Neural cell (in vitro differentiated cells): ENCODE data around the gene MACC1. TPM values are rescaled to one million over a fixed set of nuclear protein-coding genes. Genes with fewer than 3 reads are reported as not detected.

ENCODE experiments used
- H2AFZ ChIP-seq: fragments of 200-600, 300-800 bp; sonication (generic), shearing (Covaris generic); 2 replicates; pipeline ENCODE4 v1.6.0; 2014; ENCODE audit warnings: low read depth, mild to moderate bottlenecking, antibody characterized with exemption, low read length, moderate library complexity
- H3F3A ChIP-seq: fragments of 200-600 bp; shearing (Covaris generic); 2 replicates; pipeline ENCODE4 v1.6.1; 2016; ENCODE audit warnings: mild to moderate bottlenecking, moderate library complexity, mixed read lengths, antibody characterized with exemption, low read length; ENCODE audit not compliant: insufficient read depth, poor library complexity, severe bottlenecking
- H3K27ac ChIP-seq: fragments of 200-600, 300-800 bp; sonication (generic), shearing (Covaris generic); 2 replicates; pipeline ENCODE4 v1.5.1; 2014; ENCODE audit warnings: mild to moderate bottlenecking, low read length, moderate library complexity
- H3K27me3 ChIP-seq: fragments of 300-800, 200-600 bp; sonication (generic), shearing (Covaris generic); 2 replicates; pipeline ENCODE4 v1.6.0; 2014; ENCODE audit warnings: mild to moderate bottlenecking, low read depth, low read length, moderate library complexity; ENCODE audit not compliant: insufficient read depth
- H3K36me3 ChIP-seq: fragments of 300-800, 200-600 bp; sonication (generic), shearing (Covaris generic); 2 replicates; pipeline ENCODE4 v1.5.1; 2014; ENCODE audit warnings: mild to moderate bottlenecking, antibody characterized with exemption, low read length, moderate library complexity; ENCODE audit not compliant: insufficient read depth
- H3K4me2 ChIP-seq: fragments of 300-800, 200-600 bp; sonication (generic), shearing (Covaris generic); 2 replicates; pipeline ENCODE4 v1.6.0; 2014; ENCODE audit warnings: mild to moderate bottlenecking, low read length
- H3K4me3 ChIP-seq: fragments of 300-800, 200-600 bp; sonication (generic), shearing (Covaris generic); 2 replicates; pipeline ENCODE4 v1.5.1; 2014; ENCODE audit warnings: mild to moderate bottlenecking, low read length, moderate library complexity
- H3K79me2 ChIP-seq: fragments of 200-600 bp; shearing (Covaris generic); replicated peaks from 2 replicates; pipeline ENCODE4 v1.6.0; 2014; ENCODE audit warnings: mild to moderate bottlenecking, low read length, moderate library complexity; ENCODE audit not compliant: insufficient read depth
- H3K9ac ChIP-seq: fragments of 300-800, 200-600 bp; sonication (generic), shearing (Covaris generic); 2 replicates; pipeline ENCODE4 v1.6.1; 2016; ENCODE audit warnings: mild to moderate bottlenecking, low read length, mixed read lengths
- H3K9me2 ChIP-seq: fragments of 200-600 bp; shearing (Covaris generic); 2 replicates; pipeline ENCODE4 v1.6.1; 2016; ENCODE audit warnings: mild to moderate bottlenecking, low read length, mixed read lengths; ENCODE audit not compliant: insufficient read depth
- H3K9me3 ChIP-seq: fragments of 200-600, 300-800 bp; sonication (generic), shearing (Covaris generic); 2 replicates; pipeline ENCODE4 v1.6.1; 2016; ENCODE audit warnings: mild to moderate bottlenecking, mixed run types, low read length, moderate library complexity, mixed read lengths
- H4K20me1 ChIP-seq: fragments of 200-600 bp; shearing (Covaris generic); 2 replicates; pipeline ENCODE4 v1.6.1; 2016; ENCODE audit warnings: mild to moderate bottlenecking, mixed run types; ENCODE audit not compliant: insufficient read depth
- EP300 ChIP-seq: fragments of 450-650 bp; conservative IDR thresholded peaks from 2 replicates; pipeline ENCODE4 v1.6.1; 2014; ENCODE audit warnings: antibody characterized with exemption, mild to moderate bottlenecking, moderate library complexity; ENCODE audit not compliant: poor library complexity, severe bottlenecking
- EZH2 ChIP-seq: fragments of 200-600, 300-800 bp; shearing (Covaris generic), sonication (generic); IDR thresholded peaks from 2 replicates; pipeline ENCODE4 v1.6.1; 2014; ENCODE audit warnings: antibody characterized with exemption, low read length, borderline replicate concordance, mild to moderate bottlenecking; ENCODE audit not compliant: insufficient read depth, poor library complexity, severe bottlenecking
- MXI1 ChIP-seq: fragments of 450-650 bp; conservative IDR thresholded peaks from 2 replicates; pipeline ENCODE4 v1.6.1; 2014; ENCODE audit warnings: antibody characterized with exemption, mild to moderate bottlenecking; ENCODE audit not compliant: poor library complexity, severe bottlenecking
- POLR2AphosphoS5 ChIP-seq: IDR thresholded peaks from 2 replicates; pipeline ENCODE4 v1.6.1; 2012
- RAD21 ChIP-seq: fragments of 450-650 bp; conservative IDR thresholded peaks from 2 replicates; pipeline ENCODE4 v1.6.1; 2014; ENCODE audit warnings: antibody characterized with exemption, mild to moderate bottlenecking, moderate library complexity
- SMC3 ChIP-seq: fragments of 450-650 bp; conservative IDR thresholded peaks from 2 replicates; pipeline ENCODE4 v1.6.1; 2014; ENCODE audit warnings: antibody characterized with exemption, mild to moderate bottlenecking, moderate library complexity; ENCODE audit not compliant: poor library complexity
- TAF1 ChIP-seq: IDR thresholded peaks from 2 replicates; pipeline ENCODE4 v1.6.1; 2012; ENCODE audit warnings: low read depth
- polyA plus RNA-seq: library from polyadenylated mRNA; depleted of rRNA; stranded (reverse); fragments of >200 nt; gene quantifications from 2 replicates; pipeline ENCODE4 v1.2.3, GENCODE V29; 2014
- TF ChIP-seq, protein P1 (sequence below): IDR thresholded peaks from 2 replicates; pipeline ENCODE4 v1.6.1; 2012; ENCODE audit warnings: borderline replicate concordance
- TF ChIP-seq, protein P2 (sequence below): fragments of 450-650 bp; IDR thresholded peaks from 2 replicates; pipeline ENCODE4 v1.5.1; 2014; ENCODE audit warnings: antibody characterized with exemption, mild to moderate bottlenecking, moderate library complexity; ENCODE audit not compliant: poor library complexity, severe bottlenecking

Gene MACC1
- polyA plus RNA-seq, 1 donor from 2014 or later, result 0.20 TPM

DNA sequence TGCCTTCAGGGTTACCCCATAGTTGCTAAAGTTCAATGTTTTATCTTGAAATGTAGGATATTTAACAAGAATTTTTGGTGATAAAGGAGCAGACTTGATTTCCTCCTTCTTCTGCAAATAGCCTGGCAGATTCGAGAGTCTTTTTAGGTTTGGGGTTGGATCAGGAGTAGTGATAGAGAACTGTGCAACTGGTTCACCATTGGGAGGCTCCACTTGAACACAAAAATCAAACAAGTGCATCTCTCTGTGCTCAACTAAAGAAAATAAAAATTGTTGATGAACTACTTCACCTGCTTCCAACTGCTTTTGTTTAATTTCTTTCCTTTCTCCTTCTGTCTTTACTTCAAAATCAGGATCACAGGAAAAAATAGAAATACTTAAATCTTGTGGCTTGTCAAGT, 58.5 kb downstream of the MACC1 start:
- TF ChIP-seq EP300 (no peak), POLR2AphosphoS5 (no peak), MXI1 (no peak), TAF1 (no peak), RAD21 (no peak), SMC3 (no peak), EZH2 (no peak)
- TF ChIP-seq, protein P1, sequence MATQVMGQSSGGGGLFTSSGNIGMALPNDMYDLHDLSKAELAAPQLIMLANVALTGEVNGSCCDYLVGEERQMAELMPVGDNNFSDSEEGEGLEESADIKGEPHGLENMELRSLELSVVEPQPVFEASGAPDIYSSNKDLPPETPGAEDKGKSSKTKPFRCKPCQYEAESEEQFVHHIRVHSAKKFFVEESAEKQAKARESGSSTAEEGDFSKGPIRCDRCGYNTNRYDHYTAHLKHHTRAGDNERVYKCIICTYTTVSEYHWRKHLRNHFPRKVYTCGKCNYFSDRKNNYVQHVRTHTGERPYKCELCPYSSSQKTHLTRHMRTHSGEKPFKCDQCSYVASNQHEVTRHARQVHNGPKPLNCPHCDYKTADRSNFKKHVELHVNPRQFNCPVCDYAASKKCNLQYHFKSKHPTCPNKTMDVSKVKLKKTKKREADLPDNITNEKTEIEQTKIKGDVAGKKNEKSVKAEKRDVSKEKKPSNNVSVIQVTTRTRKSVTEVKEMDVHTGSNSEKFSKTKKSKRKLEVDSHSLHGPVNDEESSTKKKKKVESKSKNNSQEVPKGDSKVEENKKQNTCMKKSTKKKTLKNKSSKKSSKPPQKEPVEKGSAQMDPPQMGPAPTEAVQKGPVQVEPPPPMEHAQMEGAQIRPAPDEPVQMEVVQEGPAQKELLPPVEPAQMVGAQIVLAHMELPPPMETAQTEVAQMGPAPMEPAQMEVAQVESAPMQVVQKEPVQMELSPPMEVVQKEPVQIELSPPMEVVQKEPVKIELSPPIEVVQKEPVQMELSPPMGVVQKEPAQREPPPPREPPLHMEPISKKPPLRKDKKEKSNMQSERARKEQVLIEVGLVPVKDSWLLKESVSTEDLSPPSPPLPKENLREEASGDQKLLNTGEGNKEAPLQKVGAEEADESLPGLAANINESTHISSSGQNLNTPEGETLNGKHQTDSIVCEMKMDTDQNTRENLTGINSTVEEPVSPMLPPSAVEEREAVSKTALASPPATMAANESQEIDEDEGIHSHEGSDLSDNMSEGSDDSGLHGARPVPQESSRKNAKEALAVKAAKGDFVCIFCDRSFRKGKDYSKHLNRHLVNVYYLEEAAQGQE, result no peak
- TF ChIP-seq, protein P2, sequence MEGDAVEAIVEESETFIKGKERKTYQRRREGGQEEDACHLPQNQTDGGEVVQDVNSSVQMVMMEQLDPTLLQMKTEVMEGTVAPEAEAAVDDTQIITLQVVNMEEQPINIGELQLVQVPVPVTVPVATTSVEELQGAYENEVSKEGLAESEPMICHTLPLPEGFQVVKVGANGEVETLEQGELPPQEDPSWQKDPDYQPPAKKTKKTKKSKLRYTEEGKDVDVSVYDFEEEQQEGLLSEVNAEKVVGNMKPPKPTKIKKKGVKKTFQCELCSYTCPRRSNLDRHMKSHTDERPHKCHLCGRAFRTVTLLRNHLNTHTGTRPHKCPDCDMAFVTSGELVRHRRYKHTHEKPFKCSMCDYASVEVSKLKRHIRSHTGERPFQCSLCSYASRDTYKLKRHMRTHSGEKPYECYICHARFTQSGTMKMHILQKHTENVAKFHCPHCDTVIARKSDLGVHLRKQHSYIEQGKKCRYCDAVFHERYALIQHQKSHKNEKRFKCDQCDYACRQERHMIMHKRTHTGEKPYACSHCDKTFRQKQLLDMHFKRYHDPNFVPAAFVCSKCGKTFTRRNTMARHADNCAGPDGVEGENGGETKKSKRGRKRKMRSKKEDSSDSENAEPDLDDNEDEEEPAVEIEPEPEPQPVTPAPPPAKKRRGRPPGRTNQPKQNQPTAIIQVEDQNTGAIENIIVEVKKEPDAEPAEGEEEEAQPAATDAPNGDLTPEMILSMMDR, result no peak
- H3K36me3 ChIP-seq, result no peaks in the 10 kb centered on the region
- H4K20me1 ChIP-seq, result no peaks in the 10 kb centered on the region
- H3K9me2 ChIP-seq, result no peaks in the 10 kb centered on the region
- H3K4me3 ChIP-seq, result no peak overlapping the region
- no peak overlapping the region for H3K4me2 ChIP-seq
- H3K9me3 ChIP-seq, result no peaks in the 10 kb centered on the region
- no peaks in the 10 kb centered on the region for H3K79me2 ChIP-seq
- H3K27me3 ChIP-seq, result no peaks in the 10 kb centered on the region
- H3F3A ChIP-seq, result no peaks in the 10 kb centered on the region
- H3K9ac ChIP-seq, result no peak overlapping the region
- H2AFZ ChIP-seq, result no peak overlapping the region
- H3K27ac ChIP-seq, result no peak overlapping the region

DNA sequence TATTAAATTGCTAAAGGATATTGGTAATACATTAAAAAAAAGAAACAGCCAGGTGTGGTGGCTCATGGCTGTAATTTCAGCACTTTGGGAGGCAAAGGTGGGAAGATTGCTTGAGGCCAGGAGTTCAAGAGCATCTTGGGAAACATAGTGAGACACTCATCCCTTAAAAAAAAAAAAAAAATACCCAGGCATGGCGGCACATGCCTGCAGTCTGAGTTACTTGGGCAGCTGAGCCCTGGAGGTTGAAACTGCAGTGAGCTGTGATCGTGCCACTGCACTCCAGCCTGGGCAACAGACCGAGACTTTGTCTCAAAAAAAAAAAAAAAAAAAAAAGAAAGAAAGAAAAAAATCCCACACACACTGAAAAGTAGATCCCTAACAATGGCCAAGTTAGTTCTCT, 59.7 kb downstream of the MACC1 start:
- no peaks in the 10 kb centered on the region for H3K79me2 ChIP-seq

DNA sequence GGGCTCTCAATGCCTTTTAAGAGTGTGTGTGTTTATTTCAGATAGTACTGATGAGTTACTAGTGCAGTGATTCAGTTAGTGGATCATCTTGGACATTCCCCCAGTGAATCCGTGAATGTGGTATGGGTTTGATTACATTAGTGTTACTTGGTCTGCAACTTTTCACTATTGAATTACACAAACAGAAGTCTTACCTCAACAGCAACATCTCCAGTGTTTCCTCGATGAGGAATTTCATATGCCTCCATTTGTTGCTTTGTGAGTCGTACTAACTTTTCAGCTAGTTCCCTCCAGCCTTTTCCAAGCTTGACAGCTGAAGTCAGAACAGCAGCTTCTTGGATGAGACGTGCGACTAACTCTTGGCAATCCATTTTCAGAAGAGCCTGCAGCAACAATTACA, 63.2 kb downstream of the MACC1 start:
- H4K20me1 ChIP-seq, result no peaks in the 10 kb centered on the region
- H3K79me2 ChIP-seq, result no peaks in the 10 kb centered on the region
- H3K9me3 ChIP-seq, result no peaks in the 10 kb centered on the region
- no peaks in the 10 kb centered on the region for H3F3A ChIP-seq
- H3K9ac ChIP-seq, result no peak overlapping the region
- H3K27ac ChIP-seq, result no peak overlapping the region
- H2AFZ ChIP-seq, result no peak overlapping the region
- H3K36me3 ChIP-seq, result no peaks in the 10 kb centered on the region
- H3K27me3 ChIP-seq, result no peaks in the 10 kb centered on the region
- H3K9me2 ChIP-seq, result no peaks in the 10 kb centered on the region
- no peak for TF ChIP-seq EP300
- no peak for TF ChIP-seq EZH2
- TF ChIP-seq, protein P2, result no peak
- no peak for TF ChIP-seq MXI1
- no peak for TF ChIP-seq SMC3
- TF ChIP-seq, protein P1, result no peak
- no peak for TF ChIP-seq POLR2AphosphoS5
- no peak for TF ChIP-seq TAF1
- no peak overlapping the region for H3K4me2 ChIP-seq
- no peak overlapping the region for H3K4me3 ChIP-seq

More for the DNA sequence above, 59.7 kb downstream of the MACC1 start:
- no peaks in the 10 kb centered on the region for H4K20me1 ChIP-seq
- TF ChIP-seq MXI1 (no peak), EP300 (no peak), TAF1 (no peak), SMC3 (no peak)
- no peaks in the 10 kb centered on the region for H3K9me3 ChIP-seq
- no peak overlapping the region for H2AFZ ChIP-seq
- H3F3A ChIP-seq, result no peaks in the 10 kb centered on the region
- H3K36me3 ChIP-seq, result no peaks in the 10 kb centered on the region
- no peaks in the 10 kb centered on the region for H3K27me3 ChIP-seq
- no peak overlapping the region for H3K4me3 ChIP-seq
- H3K27ac ChIP-seq, result no peak overlapping the region
- H3K4me2 ChIP-seq, result no peak overlapping the region
- no peaks in the 10 kb centered on the region for H3K9me2 ChIP-seq
- H3K9ac ChIP-seq, result no peak overlapping the region
